ENCODE data around the gene MTOR.
"Not testable (repeated sequence)": the region's sequence is repeated elsewhere in the genome, so short reads cannot be mapped to it uniquely, and the experiment has no call there.

Gene MTOR

GRCh38 chr1:11174261-11174942 lies 87.9 kb downstream of the MTOR start:
- H3K4me1 Mint-ChIP-seq (ENCODE audit: low read depth) = no peaks in the 10 kb centered on the region
- H3K4me3 Mint-ChIP-seq = no peak overlapping the region
- H3K27me3 Mint-ChIP-seq = no peaks in the 10 kb centered on the region
- H3K36me3 Mint-ChIP-seq (ENCODE audit: low read depth) = peaks cover 66% of the 10 kb centered on the region
- no peaks in the 10 kb centered on the region for H3K9me3 Mint-ChIP-seq
- intact Hi-C loops (cut with micrococcal nuclease) = no loop called here
- H3K27ac Mint-ChIP-seq = no peak overlapping the region

GRCh38 chr1:11170102-11170501 lies 92.2 kb downstream of the MTOR start:
- Mint-ChIP-seq H3K4me3 (no peak overlapping the region), H3K9me3 (no peaks in the 10 kb centered on the region), H3K36me3 (ENCODE audit: low read depth) (peaks cover 59% of the 10 kb centered on the region), H3K4me1 (ENCODE audit: low read depth) (no peaks in the 10 kb centered on the region), H3K27me3 (no peaks in the 10 kb centered on the region), H3K27ac (no peak overlapping the region)
- intact Hi-C loops (cut with micrococcal nuclease) = no loop called here

- no peaks in the 10 kb centered on the region for H3K4me1 Mint-ChIP-seq (ENCODE audit: low read depth)
- intact Hi-C loops (cut with micrococcal nuclease) = no loop called here
- no peak overlapping the region for H3K4me3 Mint-ChIP-seq
- no peaks in the 10 kb centered on the region for H3K9me3 Mint-ChIP-seq
- H3K27ac Mint-ChIP-seq = no peak overlapping the region
- no peaks in the 10 kb centered on the region for H3K27me3 Mint-ChIP-seq
- H3K36me3 Mint-ChIP-seq (ENCODE audit: low read depth) = peaks cover 64% of the 10 kb centered on the region
Observed at GRCh38 chr1:11169202-11169601, 93.1 kb downstream of the MTOR start.

- Mint-ChIP-seq H3K4me3 (no peak overlapping the region), H3K27me3 (no peaks in the 10 kb centered on the region), H3K36me3 (ENCODE audit: low read depth) (peaks cover 65% of the 10 kb centered on the region), H3K27ac (no peak overlapping the region), H3K4me1 (ENCODE audit: low read depth) (no peaks in the 10 kb centered on the region), H3K9me3 (no peaks in the 10 kb centered on the region)
- intact Hi-C loops (cut with micrococcal nuclease) = no loop called here
Observed at GRCh38 chr1:11168731-11169130, 93.6 kb downstream of the MTOR start.

- H3K27ac Mint-ChIP-seq; intact Hi-C loops (cut with micrococcal nuclease); H3K4me3 Mint-ChIP-seq; H3K4me1 Mint-ChIP-seq (ENCODE audit: low read depth); H3K9me3 Mint-ChIP-seq; H3K27me3 Mint-ChIP-seq: not testable (repeated sequence)
- H3K36me3 Mint-ChIP-seq (ENCODE audit: low read depth) = peaks cover 65% of the 10 kb centered on the region
Observed at GRCh38 chr1:11166744-11167143, 95.6 kb downstream of the MTOR start.

- H3K36me3 Mint-ChIP-seq (ENCODE audit: low read depth) = peaks cover 74% of the 10 kb centered on the region
- H3K27me3 Mint-ChIP-seq; H3K27ac Mint-ChIP-seq; intact Hi-C loops (cut with micrococcal nuclease); H3K4me3 Mint-ChIP-seq; H3K9me3 Mint-ChIP-seq; H3K4me1 Mint-ChIP-seq (ENCODE audit: low read depth): not testable (repeated sequence)
Observed at GRCh38 chr1:11162752-11163151, 99.6 kb downstream of the MTOR start.

GRCh38 chr1:11158720-11159321 lies 103.5 kb downstream of the MTOR start:
- H3K27me3 Mint-ChIP-seq = no peaks in the 10 kb centered on the region
- intact Hi-C loops (cut with micrococcal nuclease) = no loop called here
- no peak overlapping the region for H3K4me3 Mint-ChIP-seq
- H3K36me3 Mint-ChIP-seq (ENCODE audit: low read depth) = peaks cover 70% of the 10 kb centered on the region
- no peaks in the 10 kb centered on the region for H3K4me1 Mint-ChIP-seq (ENCODE audit: low read depth)
- no peaks in the 10 kb centered on the region for H3K9me3 Mint-ChIP-seq
- H3K27ac Mint-ChIP-seq = no peak overlapping the region

- Mint-ChIP-seq H3K4me1 (ENCODE audit: low read depth) (no peaks in the 10 kb centered on the region), H3K9me3 (no peaks in the 10 kb centered on the region), H3K36me3 (ENCODE audit: low read depth) (peaks cover 67% of the 10 kb centered on the region), H3K4me3 (no peak overlapping the region), H3K27ac (no peak overlapping the region), H3K27me3 (no peaks in the 10 kb centered on the region)
- intact Hi-C loops (cut with micrococcal nuclease) = no loop called here
Observed at GRCh38 chr1:11158291-11158690, 104.1 kb downstream of the MTOR start.

GRCh38 chr1:11157867-11158266 lies 104.5 kb downstream of the MTOR start:
- no peak overlapping the region for H3K27ac Mint-ChIP-seq
- H3K4me1 Mint-ChIP-seq (ENCODE audit: low read depth) = no peaks in the 10 kb centered on the region
- H3K36me3 Mint-ChIP-seq (ENCODE audit: low read depth) = peaks cover 67% of the 10 kb centered on the region
- H3K27me3 Mint-ChIP-seq = no peaks in the 10 kb centered on the region
- intact Hi-C loops (cut with micrococcal nuclease) = no loop called here
- H3K4me3 Mint-ChIP-seq = no peak overlapping the region
- H3K9me3 Mint-ChIP-seq = no peaks in the 10 kb centered on the region

- peaks cover 67% of the 10 kb centered on the region for H3K36me3 Mint-ChIP-seq (ENCODE audit: low read depth)
- H3K9me3 Mint-ChIP-seq = no peaks in the 10 kb centered on the region
- no peak overlapping the region for H3K27ac Mint-ChIP-seq
- intact Hi-C loops (cut with micrococcal nuclease) = no loop called here
- no peak overlapping the region for H3K4me3 Mint-ChIP-seq
- H3K27me3 Mint-ChIP-seq = no peaks in the 10 kb centered on the region
- no peaks in the 10 kb centered on the region for H3K4me1 Mint-ChIP-seq (ENCODE audit: low read depth)
Observed at GRCh38 chr1:11157394-11157793, 105.0 kb downstream of the MTOR start.

- Mint-ChIP-seq H3K4me1 (ENCODE audit: low read depth) (no peaks in the 10 kb centered on the region), H3K4me3 (no peak overlapping the region), H3K27ac (no peak overlapping the region), H3K36me3 (ENCODE audit: low read depth) (peaks cover 67% of the 10 kb centered on the region), H3K9me3 (no peaks in the 10 kb centered on the region), H3K27me3 (no peaks in the 10 kb centered on the region)
- intact Hi-C loops (cut with micrococcal nuclease) = no loop called here
Observed at GRCh38 chr1:11156963-11157362, 105.4 kb downstream of the MTOR start.

- Mint-ChIP-seq H3K27me3 (no peaks in the 10 kb centered on the region), H3K36me3 (ENCODE audit: low read depth) (peaks cover 65% of the 10 kb centered on the region), H3K4me1 (ENCODE audit: low read depth) (no peaks in the 10 kb centered on the region), H3K9me3 (no peaks in the 10 kb centered on the region), H3K4me3 (no peak overlapping the region), H3K27ac (no peak overlapping the region)
- intact Hi-C loops (cut with micrococcal nuclease) = no loop called here
Observed at GRCh38 chr1:11156441-11156840, 105.9 kb downstream of the MTOR start.

GRCh38 chr1:11153184-11153583 lies 109.2 kb downstream of the MTOR start:
- Mint-ChIP-seq H3K36me3 (ENCODE audit: low read depth) (peaks cover 80% of the 10 kb centered on the region), H3K9me3 (no peaks in the 10 kb centered on the region), H3K27ac (no peak overlapping the region), H3K4me3 (no peak overlapping the region), H3K27me3 (no peaks in the 10 kb centered on the region), H3K4me1 (ENCODE audit: low read depth) (no peaks in the 10 kb centered on the region)
- intact Hi-C loops (cut with micrococcal nuclease) = no loop called here

- H3K9me3 Mint-ChIP-seq = no peaks in the 10 kb centered on the region
- H3K4me1 Mint-ChIP-seq (ENCODE audit: low read depth) = no peaks in the 10 kb centered on the region
- H3K27me3 Mint-ChIP-seq = no peaks in the 10 kb centered on the region
- no peak overlapping the region for H3K27ac Mint-ChIP-seq
- peaks cover 82% of the 10 kb centered on the region for H3K36me3 Mint-ChIP-seq (ENCODE audit: low read depth)
- H3K4me3 Mint-ChIP-seq = no peak overlapping the region
- intact Hi-C loops (cut with micrococcal nuclease) = no loop called here
Observed at GRCh38 chr1:11152755-11153154, 109.6 kb downstream of the MTOR start.
